ENCODE measurements around the gene CLIP1.

GRCh38 chr12:122297494-122297893 is 125.0 kb downstream of the CLIP1 start:
- no peak for TF ChIP-seq CTCF (IDR thresholded peaks at IDR 0.05)
- TF ChIP-seq POLR2A (IDR thresholded peaks at IDR 0.05) = no peak

Measured in esophagus squamous epithelium (tissue), 4 donors.